HCT116 (cell line): ENCODE results near the gene ELN. TPM values are rescaled to one million over a fixed set of nuclear protein-coding genes. Genes with fewer than 3 reads are reported as not detected.

ENCODE experiments used
- ATAC-seq: fragments of 200-7000 bp; cut with Tn5 transposase; 2 replicates; pipeline ENCODE4 v1.9.1; 2020; ENCODE audit warnings: mild to moderate bottlenecking, moderate library complexity
- BruUV-seq: library from RNA; stranded (reverse); fragments of 400-500 nt; replicated peaks from 2 replicates; lab custom pipeline; 2021; lab: Mats Ljungman, UMichigan
- CTCF ChIA-PET: fragments of 300-600 bp; sonication (Branson Sonifier 250); formaldehyde crosslinking; loops from one replicate; lab custom pipeline; 2021; ENCODE audit warnings: antibody characterized with exemption; lab: Charles Lee
- POLR2A ChIA-PET: fragments of 300-600, 350-600 bp; sonication (Branson Sonifier 250); formaldehyde crosslinking; loops from one replicate; lab custom pipeline; 2021; ENCODE audit warnings: antibody characterized with exemption; lab: Charles Lee
- RAD21 ChIA-PET, 2 experiments: fragments of 300-600 bp; sonication (Branson Sonifier 250); formaldehyde crosslinking; loops; one replicate each; lab custom pipeline; 2023; ENCODE audit warnings: low total read pairs in 2 of 2; ENCODE audit not compliant: uncharacterized antibody in 2 of 2, unreplicated experiment in 2 of 2, low non-redundant PET in 1 of 2; lab: Charles Lee
- DNase-seq: peaks from one replicate; pipeline ENCODE4 v3.0.0-alpha.2; 2010; ENCODE audit warnings: low read depth, low spot score
- H2AFZ ChIP-seq: fragments of 200-600 bp; shearing (Covaris generic), sonication (generic); 2 replicates; pipeline ENCODE4 v1.6.1; 2017; ENCODE audit warnings: low read depth, mixed run types, mixed read lengths, antibody characterized with exemption, low read length; ENCODE audit not compliant: poor library complexity, severe bottlenecking
- H3K27ac ChIP-seq: 2 replicates; pipeline ENCODE4 v1.5.1; 2012; ENCODE audit warnings: low read depth, low read length
- H3K27me3 ChIP-seq: fragments of 200-600 bp; sonication (generic); 2 replicates; pipeline ENCODE4 v1.6.1; 2016; ENCODE audit warnings: mixed run types, low read length, mixed read lengths; ENCODE audit not compliant: insufficient read depth
- H3K36me3 ChIP-seq, 2 experiments: fragments of 200-500 bp in 1 of 2; fragments of 200-600 bp in 1 of 2; sonication (Bioruptor generic) in 1 of 2; sonication (generic) in 1 of 2; 2 replicates each; pipeline versions ENCODE4 v1.5.1 to v1.6.1; 2014 to 2016; ENCODE audit warnings: low read length in 2 of 2, inconsistent platforms in 1 of 2, mixed read lengths in 1 of 2, mixed run types in 1 of 2; ENCODE audit not compliant: insufficient read depth in 2 of 2, control insufficient read depth in 1 of 2
- H3K4me1 ChIP-seq, 2 experiments: fragments of 200-600 bp in 1 of 2; sonication (generic) in 1 of 2; 2 replicates each; pipeline versions ENCODE4 v1.5.1 to v1.6.1; 2012 to 2017; ENCODE audit warnings: low read length in 2 of 2, inconsistent platforms in 1 of 2, mild to moderate bottlenecking in 1 of 2, mixed read lengths in 1 of 2, mixed run types in 1 of 2, moderate library complexity in 1 of 2; ENCODE audit not compliant: insufficient read depth in 2 of 2, control insufficient read depth in 1 of 2
- H3K4me2 ChIP-seq: fragments of 200-600 bp; sonication (generic); 2 replicates; pipeline ENCODE4 v1.6.1; 2017; ENCODE audit warnings: mixed run types, low read length, mixed read lengths
- H3K4me3 ChIP-seq, 2 experiments: fragments of 200-600 bp in 1 of 2; sonication (generic) in 1 of 2; replicated peaks in 1 of 2; 2 replicates each; pipeline ENCODE4 v1.5.1; 2011 to 2016; ENCODE audit warnings: low read length in 2 of 2, control low read depth in 1 of 2, low read depth in 1 of 2, mild to moderate bottlenecking in 1 of 2, mixed read lengths in 1 of 2, mixed run types in 1 of 2
- H3K79me2 ChIP-seq: fragments of 200-600 bp; sonication (generic); 2 replicates; pipeline ENCODE4 v1.6.1; 2017; ENCODE audit warnings: mild to moderate bottlenecking, mixed run types, low read length, moderate library complexity, mixed read lengths; ENCODE audit not compliant: insufficient read depth
- H3K9ac ChIP-seq: fragments of 200-600 bp; sonication (generic); 2 replicates; pipeline ENCODE4 v1.6.1; 2016; ENCODE audit warnings: low read length, mixed read lengths
- H3K9me2 ChIP-seq: fragments of 200-600 bp; sonication (generic), shearing (Covaris generic); 2 replicates; pipeline ENCODE4 v1.6.1; 2017; ENCODE audit warnings: mixed run types, mild to moderate bottlenecking, moderate library complexity; ENCODE audit not compliant: insufficient read depth
- H3K9me3 ChIP-seq, 2 experiments: fragments of 200-500 bp in 1 of 2; fragments of 200-600 bp in 1 of 2; sonication (Bioruptor generic) in 1 of 2; sonication (generic) in 1 of 2; 2 replicates each; pipeline ENCODE4 v1.6.1; 2014 to 2017; ENCODE audit warnings: low read length in 2 of 2, mixed read lengths in 2 of 2, inconsistent platforms in 1 of 2, low read depth in 1 of 2, mild to moderate bottlenecking in 1 of 2, mixed run types in 1 of 2, moderate library complexity in 1 of 2; ENCODE audit not compliant: control insufficient read depth in 1 of 2, insufficient read depth in 1 of 2
- H4K20me1 ChIP-seq: fragments of 200-600 bp; sonication (generic), shearing (Covaris generic); 2 replicates; pipeline ENCODE4 v1.6.1; 2017; ENCODE audit warnings: mixed run types, mild to moderate bottlenecking, moderate library complexity; ENCODE audit not compliant: insufficient read depth
- ATF3 ChIP-seq: IDR thresholded peaks from 2 replicates; pipeline ENCODE4 v1.6.1; 2012
- CBX3 ChIP-seq: IDR thresholded peaks from 2 replicates; pipeline ENCODE4 v1.6.1; 2012; ENCODE audit warnings: low read depth
- CEBPB ChIP-seq: IDR thresholded peaks from 2 replicates; pipeline ENCODE4 v1.6.1; 2012; ENCODE audit warnings: low read depth
- CTCF ChIP-seq, 3 experiments: fragments of 200-600 bp in 1 of 3; sonication (generic) in 1 of 3; IDR thresholded peaks in 2 of 3; conservative IDR thresholded peaks in 1 of 3; 2 replicates each; pipeline ENCODE4 v1.5.1; 2012 to 2017; ENCODE audit warnings: low read depth in 2 of 3, low read length in 2 of 3, antibody characterized with exemption in 1 of 3, borderline replicate concordance in 1 of 3, control low read depth in 1 of 3, mild to moderate bottlenecking in 1 of 3, mixed read lengths in 1 of 3, mixed run types in 1 of 3, moderate library complexity in 1 of 3; ENCODE audit not compliant: insufficient read depth in 1 of 3
- EGR1 ChIP-seq: IDR thresholded peaks from 2 replicates; pipeline ENCODE4 v1.6.1; 2012; ENCODE audit warnings: low read depth
- EZH2 ChIP-seq: fragments of 200-600 bp; sonication (generic); IDR thresholded peaks from 2 replicates; pipeline ENCODE4 v1.6.1; 2017; ENCODE audit warnings: antibody characterized with exemption, mixed run types
- FOSL1 ChIP-seq: IDR thresholded peaks from 2 replicates; pipeline ENCODE4 v1.6.1; 2012; ENCODE audit warnings: low read depth
- MAX ChIP-seq: IDR thresholded peaks from 2 replicates; pipeline ENCODE4 v1.6.1; 2012
- POLR2A ChIP-seq: IDR thresholded peaks from 2 replicates; pipeline ENCODE4 v1.7.0; 2011; ENCODE audit warnings: borderline replicate concordance; ENCODE audit not compliant: insufficient read depth, insufficient read length; ENCODE audit errors: extremely low read depth
- POLR2AphosphoS5 ChIP-seq: IDR thresholded peaks from 2 replicates; pipeline ENCODE4 v1.6.1; 2011; ENCODE audit warnings: mild to moderate bottlenecking, low read depth, low read length, moderate library complexity
- REST ChIP-seq: IDR thresholded peaks from 2 replicates; pipeline ENCODE4 v1.6.1; 2012; ENCODE audit warnings: low read depth
- SIN3A ChIP-seq: IDR thresholded peaks from 2 replicates; pipeline ENCODE4 v1.6.1; 2012; ENCODE audit warnings: low read depth
- SP1 ChIP-seq: IDR thresholded peaks from 2 replicates; pipeline ENCODE4 v1.6.1; 2012; ENCODE audit warnings: low read depth
- SRF ChIP-seq: IDR thresholded peaks from 2 replicates; pipeline ENCODE4 v1.6.1; 2012; ENCODE audit warnings: low read depth
- TCF7L2 ChIP-seq: IDR thresholded peaks from 2 replicates; pipeline ENCODE4 v1.7.0; 2011; ENCODE audit warnings: borderline replicate concordance, inconsistent platforms; ENCODE audit not compliant: insufficient read depth, insufficient read length; ENCODE audit errors: extremely low read depth
- YY1 ChIP-seq: IDR thresholded peaks from 2 replicates; pipeline ENCODE4 v1.6.1; 2011; ENCODE audit warnings: low read length, low read depth, moderate library complexity, mild to moderate bottlenecking; ENCODE audit not compliant: insufficient replicate concordance; ENCODE audit errors: extremely low read depth
- ZBTB33 ChIP-seq: IDR thresholded peaks from 2 replicates; pipeline ENCODE4 v1.6.1; 2011; ENCODE audit warnings: mild to moderate bottlenecking, low read length, moderate library complexity; ENCODE audit not compliant: insufficient replicate concordance; ENCODE audit errors: extremely low read depth
- ZFX ChIP-seq: fragments of 450-650 bp; IDR thresholded peaks from 2 replicates; pipeline ENCODE4 v1.6.1; 2017
- ZNF274 ChIP-seq: fragments of 200-500 bp; sonication (Bioruptor generic); IDR thresholded peaks from 2 replicates; pipeline ENCODE4 v1.6.1; 2014; ENCODE audit warnings: mild to moderate bottlenecking, low read depth, low read length, inconsistent platforms
- intact Hi-C: fragments of 100-400 bp; cut with micrococcal nuclease; formaldehyde crosslinking; loops from 2 replicates; pipeline ENCODE4 v1.10.0; 2022
- total RNA-seq: library from RNA; stranded (reverse); gene quantifications from one replicate; pipeline ENCODE4 v1.2.1, GENCODE V29; 2021; ENCODE audit not compliant: unreplicated experiment

Gene ELN
- total RNA-seq, 1 experiment from 2014 or later: 0.17 TPM

DNA sequence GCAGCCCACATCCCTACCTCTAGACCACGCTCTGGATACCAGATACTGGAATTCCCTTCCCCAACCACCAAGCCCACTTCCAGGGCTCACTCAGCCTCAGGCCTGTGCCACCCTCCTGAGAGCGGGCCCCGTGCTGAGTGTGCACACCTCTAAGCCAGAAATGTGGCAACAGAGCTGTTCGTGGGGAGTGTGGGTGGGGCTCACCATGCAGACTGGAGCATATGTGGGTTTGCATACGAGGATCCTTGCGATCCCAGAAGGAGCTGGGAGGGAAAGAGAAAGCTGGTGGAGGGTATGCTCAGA is 42.6 kb downstream of the ELN start:
- BruUV-seq: no TSS peak
- POLR2A ChIA-PET: interaction anchor here (1.0 kb wide), 1 partner anchor 9 kb away, joined by 4 read pairs; no protein-coding TSS in a partner anchor

More for the DNA sequence above, 42.6 kb downstream of the ELN start:
- ChIA-PET RAD21 (no interaction called here), CTCF (interaction anchor here (1.0 to 1.1 kb wide), 2 partner anchors 130 to 136 kb away, joined by 3 to 5 read pairs; no protein-coding TSS in a partner anchor)
- Histone ChIP-seq H3K27ac (no peak overlapping the region), H3K4me2 (no peak overlapping the region), H3K36me3 (no peaks in the 10 kb centered on the region), H2AFZ (no peak overlapping the region), H3K9ac (no peak overlapping the region), H4K20me1 (no peaks in the 10 kb centered on the region), H3K9me3 (no peaks in the 10 kb centered on the region), H3K27me3 (no peaks in the 10 kb centered on the region), H3K4me3 (no peak overlapping the region), H3K9me2 (no peaks in the 10 kb centered on the region), H3K4me1 (peaks cover 10 to 27% of the 10 kb centered on the region in 2 experiments)
- intact Hi-C loops: no loop called here
- DNase-seq: no peak
- ATAC-seq: no peak
- no peak for TF ChIP-seq SRF
- no peak for TF ChIP-seq ZBTB33
- TF ChIP-seq SIN3A: no peak
- TF ChIP-seq REST: no peak
- no peak for TF ChIP-seq ATF3
- no peak for TF ChIP-seq TCF7L2
- TF ChIP-seq MAX: no peak
- no peak for TF ChIP-seq CEBPB
- TF ChIP-seq CBX3: no peak
- no peak for TF ChIP-seq POLR2AphosphoS5
- TF ChIP-seq EZH2: no peak
- no peak for TF ChIP-seq CTCF (IDR thresholded peaks at IDR 0.05 in 2 of 3, conservative IDR thresholded peaks at IDR 0.05 in 1 of 3; ENCODE audit: borderline replicate concordance in 1 of 3, insufficient read depth in 1 of 3, low read depth in 2 of 3, low read length in 2 of 3)
- TF ChIP-seq ZNF274: no peak
- no peak for TF ChIP-seq FOSL1
- no peak for TF ChIP-seq ZFX
- TF ChIP-seq SP1: no peak
- TF ChIP-seq POLR2A: no peak
- no peak for TF ChIP-seq EGR1
- no peak for TF ChIP-seq YY1
- TF ChIP-seq, all 23 proteins: peak for 0
- no peaks in the 10 kb centered on the region for H3K79me2 ChIP-seq
